Activated CD8-positive, alpha-beta memory T cell treated with anti-CD3 and anti-CD28 coated beads for 4 hours (primary cell): ENCODE results near the gene CMTM3.
"Not testable (repeated sequence)": the region's sequence is repeated elsewhere in the genome, so short reads cannot be mapped to it uniquely, and the experiment has no call there.

Source experiments
- DNase-seq, 2 donors: peaks; one replicate each; pipeline ENCODE4 v3.0.0-alpha.2; 2020; ENCODE audit warnings: low read depth in 2 of 2

CMTM3 gene

GRCh38 chr16:66661210-66661560 lies 56.7 kb downstream of the CMTM3 start:
- no peak for DNase-seq

GRCh38 chr16:66661671-66662346 lies 57.3 kb downstream of the CMTM3 start:
- not testable (repeated sequence) for DNase-seq

- no peak for DNase-seq
Measured at GRCh38 chr16:66662445-66663194, 58.1 kb downstream of the CMTM3 start.
